ENCODE data around the gene LGALS3.

DNA sequence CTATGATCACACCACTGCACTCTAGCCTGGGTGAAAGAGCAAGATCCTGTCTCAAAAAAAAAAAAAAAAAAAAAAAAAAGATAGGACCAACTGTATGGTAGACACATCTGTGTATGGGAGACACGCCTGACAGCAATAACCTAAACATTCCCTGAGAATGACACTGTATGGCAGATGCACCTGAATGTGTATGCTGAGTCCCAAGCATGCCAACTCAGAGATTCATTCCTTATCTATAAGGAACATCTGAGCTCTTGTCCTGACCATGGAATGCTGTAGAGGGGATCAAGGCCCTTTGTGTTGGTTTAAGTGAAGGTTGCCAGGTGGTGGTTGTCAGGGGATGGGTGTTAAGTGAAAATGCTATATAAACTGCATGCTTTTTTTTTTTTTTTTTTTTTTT is 19.2 kb upstream of the LGALS3 start:
- TF ChIP-seq, protein P1, sequence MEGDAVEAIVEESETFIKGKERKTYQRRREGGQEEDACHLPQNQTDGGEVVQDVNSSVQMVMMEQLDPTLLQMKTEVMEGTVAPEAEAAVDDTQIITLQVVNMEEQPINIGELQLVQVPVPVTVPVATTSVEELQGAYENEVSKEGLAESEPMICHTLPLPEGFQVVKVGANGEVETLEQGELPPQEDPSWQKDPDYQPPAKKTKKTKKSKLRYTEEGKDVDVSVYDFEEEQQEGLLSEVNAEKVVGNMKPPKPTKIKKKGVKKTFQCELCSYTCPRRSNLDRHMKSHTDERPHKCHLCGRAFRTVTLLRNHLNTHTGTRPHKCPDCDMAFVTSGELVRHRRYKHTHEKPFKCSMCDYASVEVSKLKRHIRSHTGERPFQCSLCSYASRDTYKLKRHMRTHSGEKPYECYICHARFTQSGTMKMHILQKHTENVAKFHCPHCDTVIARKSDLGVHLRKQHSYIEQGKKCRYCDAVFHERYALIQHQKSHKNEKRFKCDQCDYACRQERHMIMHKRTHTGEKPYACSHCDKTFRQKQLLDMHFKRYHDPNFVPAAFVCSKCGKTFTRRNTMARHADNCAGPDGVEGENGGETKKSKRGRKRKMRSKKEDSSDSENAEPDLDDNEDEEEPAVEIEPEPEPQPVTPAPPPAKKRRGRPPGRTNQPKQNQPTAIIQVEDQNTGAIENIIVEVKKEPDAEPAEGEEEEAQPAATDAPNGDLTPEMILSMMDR (conservative IDR thresholded peaks at IDR 0.05), result no peak
- TF ChIP-seq ZFX (IDR thresholded peaks at IDR 0.05), result no peak
